OCI-LY7 (cell line): Measurements from ENCODE around the gene TASL. TPM values are rescaled to one million over a fixed set of nuclear protein-coding genes. Genes with fewer than 3 reads are reported as not detected.

Experiments used
- BruUV-seq: library from RNA; stranded (reverse); fragments of 400-500 nt; replicated peaks from 2 replicates; lab custom pipeline; 2021; lab: Mats Ljungman, UMichigan
- CTCF ChIA-PET: fragments of 300-600 bp; sonication (Branson Sonifier 250); formaldehyde crosslinking; loops from one replicate; lab custom pipeline; 2022; ENCODE audit warnings: antibody characterized with exemption; ENCODE audit not compliant: unreplicated experiment; lab: Charles Lee
- POLR2A ChIA-PET: fragments of 300-600 bp; sonication (Branson Sonifier 250); formaldehyde crosslinking; loops from one replicate; lab custom pipeline; 2022; ENCODE audit warnings: antibody characterized with exemption; lab: Charles Lee
- DNase-seq: peaks from one replicate; pipeline ENCODE4 v3.0.0-alpha.2; 2015; ENCODE audit warnings: low spot score
- H2AFZ ChIP-seq: fragments of 200-600 bp; sonication (generic), shearing (Covaris generic); 2 replicates; pipeline ENCODE4 v1.6.1; 2014; ENCODE audit warnings: mild to moderate bottlenecking, antibody characterized with exemption, low read length, moderate library complexity
- H3K27ac ChIP-seq: fragments of 200-600 bp; sonication (generic); 2 replicates; pipeline ENCODE4 v1.5.1; 2014; ENCODE audit warnings: mixed run types, low read depth, mild to moderate bottlenecking, moderate library complexity, low read length, inconsistent platforms; ENCODE audit not compliant: poor library complexity, severe bottlenecking
- H3K36me3 ChIP-seq: fragments of 200-600 bp; sonication (generic); 2 replicates; pipeline ENCODE4 v1.6.1; 2014; ENCODE audit warnings: mild to moderate bottlenecking, antibody characterized with exemption, low read length, moderate library complexity, mixed read lengths; ENCODE audit not compliant: insufficient read depth
- H3K4me1 ChIP-seq: fragments of 200-600 bp; sonication (generic); 2 replicates; pipeline ENCODE4 v1.5.1; 2014; ENCODE audit warnings: mild to moderate bottlenecking, low read length; ENCODE audit not compliant: insufficient read depth, poor library complexity, severe bottlenecking
- H3K4me2 ChIP-seq: fragments of 200-600 bp; sonication (generic); 2 replicates; pipeline ENCODE4 v1.6.1; 2014; ENCODE audit warnings: mild to moderate bottlenecking, low read length
- H3K4me3 ChIP-seq: fragments of 200-600 bp; sonication (generic); 2 replicates; pipeline ENCODE4 v1.5.1; 2014; ENCODE audit warnings: mild to moderate bottlenecking, low read depth, low read length; ENCODE audit not compliant: poor library complexity, severe bottlenecking
- H3K79me2 ChIP-seq: fragments of 200-600 bp; sonication (generic); 2 replicates; pipeline ENCODE4 v1.6.1; 2016; ENCODE audit warnings: low read depth, mild to moderate bottlenecking, low read length, moderate library complexity, mixed read lengths; ENCODE audit not compliant: insufficient read depth
- H3K9me2 ChIP-seq: fragments of 200-600 bp; sonication (generic); 2 replicates; pipeline ENCODE4 v1.6.1; 2016; ENCODE audit warnings: mild to moderate bottlenecking, low read length, mixed read lengths; ENCODE audit not compliant: insufficient read depth
- H3K9me3 ChIP-seq: fragments of 200-600 bp; sonication (generic); 2 replicates; pipeline ENCODE4 v1.6.1; 2014; ENCODE audit warnings: mild to moderate bottlenecking, mixed run types, low read length, mixed read lengths
- H4K20me1 ChIP-seq: fragments of 200-600 bp; sonication (generic); 2 replicates; pipeline ENCODE4 v1.6.1; 2014; ENCODE audit warnings: mild to moderate bottlenecking, antibody characterized with exemption, low read length, moderate library complexity, mixed read lengths; ENCODE audit not compliant: insufficient read depth
- EZH2phosphoT487 ChIP-seq: fragments of 200-600 bp; sonication (generic); IDR thresholded peaks from 2 replicates; pipeline ENCODE4 v1.6.1; 2018; ENCODE audit warnings: low read depth, borderline replicate concordance, mild to moderate bottlenecking, mixed run types, antibody characterized with exemption, low read length, moderate library complexity, mixed read lengths
- intact Hi-C: fragments of 100-400 bp; cut with micrococcal nuclease; formaldehyde crosslinking; loops from one replicate; pipeline ENCODE4 v1.10.0; 2022; ENCODE audit not compliant: unreplicated experiment
- total RNA-seq, 2 experiments: library from RNA; depleted of rRNA in 1 of 2; stranded (reverse); fragments of >200 nt in 1 of 2; shearing (Covaris generic) in 1 of 2; gene quantifications; 2 replicates each; pipeline ENCODE4 v1.2.3, GENCODE V29; 2014 to 2022
- TF ChIP-seq, protein P1 (sequence below): fragments of 200-600 bp; sonication (generic); conservative IDR thresholded peaks from 2 replicates; pipeline ENCODE4 v1.5.1; 2014; ENCODE audit warnings: mild to moderate bottlenecking, antibody characterized with exemption, low read length, moderate library complexity, mixed read lengths

The TASL gene
- total RNA-seq, 2 experiments from 2014 or later, result 0.13 TPM; not detected in 1

DNA sequence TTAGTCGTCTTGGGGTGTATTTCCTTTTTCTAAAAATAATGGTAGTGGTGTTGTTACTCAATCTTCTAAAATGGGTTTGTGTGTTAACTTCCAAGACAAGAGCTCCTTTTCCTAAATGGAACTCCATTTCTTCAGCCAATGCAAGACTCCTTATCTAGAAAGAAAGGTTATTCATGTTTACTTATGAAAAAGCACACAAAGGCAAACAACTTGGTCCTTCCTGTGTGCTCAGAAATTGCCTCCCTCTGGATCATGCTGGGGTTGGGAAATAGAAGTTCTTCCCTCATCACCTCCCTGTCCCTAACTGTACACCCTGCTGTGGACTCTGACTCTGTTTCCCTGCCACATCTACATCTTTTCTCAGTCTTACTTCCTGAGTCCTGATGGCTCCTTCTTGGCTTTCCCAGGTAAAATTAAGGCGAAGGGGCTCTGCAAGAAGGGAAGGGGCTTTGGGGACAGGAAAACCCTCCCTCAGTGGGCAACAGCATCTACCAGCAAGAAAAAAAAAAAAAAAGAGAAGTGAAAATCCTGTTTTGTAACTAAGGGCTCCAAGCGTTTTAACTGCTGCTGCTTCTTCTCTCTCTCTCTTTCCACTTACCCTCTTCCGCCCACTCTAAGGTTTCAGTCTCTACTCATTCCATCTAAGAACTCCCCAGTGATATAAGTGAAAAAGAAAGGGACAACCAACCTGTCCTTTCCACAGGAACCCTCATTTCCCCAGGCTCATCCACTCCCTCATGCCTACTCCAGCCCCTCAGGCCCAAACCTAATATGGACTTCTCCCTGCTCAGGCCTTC, 19.8 kb upstream of the TASL start:
- H2AFZ ChIP-seq, result no peak overlapping the region
- BruUV-seq, result no TSS peak

DNA sequence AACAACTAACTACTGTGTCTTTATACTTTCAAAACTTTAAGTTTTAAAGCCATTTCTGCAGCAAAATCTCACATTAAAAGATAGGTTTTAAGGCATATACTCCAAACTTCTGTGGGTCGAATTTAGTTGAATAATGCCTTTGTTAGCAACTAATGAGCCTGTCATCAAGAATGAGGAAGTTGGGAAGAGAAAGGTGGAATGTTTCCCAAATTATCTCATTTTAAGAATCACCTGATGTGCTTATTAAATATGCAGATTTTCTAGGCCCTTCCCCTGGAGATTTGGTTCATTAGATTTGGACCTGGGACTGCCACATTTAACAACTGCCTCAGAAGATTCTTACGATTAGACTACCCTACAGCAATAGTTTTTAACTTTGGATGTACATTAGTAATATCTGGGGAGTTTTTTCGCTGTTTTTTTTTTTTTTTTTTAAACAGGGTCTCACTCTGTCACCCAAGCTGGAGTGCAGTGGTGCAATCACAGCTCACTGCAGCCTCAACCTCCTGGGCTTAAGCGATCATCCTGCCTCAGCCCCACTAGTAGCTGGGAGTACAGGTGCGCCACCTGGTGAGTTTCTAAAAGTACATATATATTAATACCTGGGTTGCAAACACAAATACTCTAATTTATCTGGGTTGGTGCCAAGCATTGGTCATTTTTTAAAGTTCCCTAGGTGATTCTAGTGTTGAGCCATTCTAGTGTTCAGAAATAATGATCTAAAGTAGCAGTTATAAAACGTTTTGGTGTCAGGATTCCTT, 16.1 kb upstream of the TASL start:
- 0 out of 2 replicates have a peak overlapping the region, but pooled peaks have one; percentile 8 for H3K4me2 ChIP-seq
- POLR2A ChIA-PET, result interaction anchor here (1.2 kb wide), 1 partner anchor 20 kb away, joined by 3 read pairs; no protein-coding TSS in a partner anchor

More for the DNA sequence above, 19.8 kb upstream of the TASL start:
- CTCF ChIA-PET, result no interaction called here
- H3K4me1 ChIP-seq, result peaks cover 25% of the 10 kb centered on the region
- DNase-seq, result peak; percentile 56
- H3K4me2 ChIP-seq, result peak overlapping the region; percentile 48
- POLR2A ChIA-PET, result no interaction called here
- no peak overlapping the region for H3K4me3 ChIP-seq
- TF ChIP-seq, protein P1, sequence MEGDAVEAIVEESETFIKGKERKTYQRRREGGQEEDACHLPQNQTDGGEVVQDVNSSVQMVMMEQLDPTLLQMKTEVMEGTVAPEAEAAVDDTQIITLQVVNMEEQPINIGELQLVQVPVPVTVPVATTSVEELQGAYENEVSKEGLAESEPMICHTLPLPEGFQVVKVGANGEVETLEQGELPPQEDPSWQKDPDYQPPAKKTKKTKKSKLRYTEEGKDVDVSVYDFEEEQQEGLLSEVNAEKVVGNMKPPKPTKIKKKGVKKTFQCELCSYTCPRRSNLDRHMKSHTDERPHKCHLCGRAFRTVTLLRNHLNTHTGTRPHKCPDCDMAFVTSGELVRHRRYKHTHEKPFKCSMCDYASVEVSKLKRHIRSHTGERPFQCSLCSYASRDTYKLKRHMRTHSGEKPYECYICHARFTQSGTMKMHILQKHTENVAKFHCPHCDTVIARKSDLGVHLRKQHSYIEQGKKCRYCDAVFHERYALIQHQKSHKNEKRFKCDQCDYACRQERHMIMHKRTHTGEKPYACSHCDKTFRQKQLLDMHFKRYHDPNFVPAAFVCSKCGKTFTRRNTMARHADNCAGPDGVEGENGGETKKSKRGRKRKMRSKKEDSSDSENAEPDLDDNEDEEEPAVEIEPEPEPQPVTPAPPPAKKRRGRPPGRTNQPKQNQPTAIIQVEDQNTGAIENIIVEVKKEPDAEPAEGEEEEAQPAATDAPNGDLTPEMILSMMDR, result no peak
- TF ChIP-seq EZH2phosphoT487, result no peak
- H3K9me3 ChIP-seq, result no peaks in the 10 kb centered on the region
- H4K20me1 ChIP-seq, result no peaks in the 10 kb centered on the region
- H3K79me2 ChIP-seq, result no peaks in the 10 kb centered on the region
- intact Hi-C loops, result loop anchor here (2.0 kb wide), 1 partner anchor 21 kb away; the partner anchor contains the start of gene TASL
- H3K9me2 ChIP-seq, result no peaks in the 10 kb centered on the region
- H3K36me3 ChIP-seq, result no peaks in the 10 kb centered on the region
- H3K27ac ChIP-seq, result no peak overlapping the region

More for the DNA sequence above, 16.1 kb upstream of the TASL start:
- no peak overlapping the region for H3K27ac ChIP-seq
- CTCF ChIA-PET, result no interaction called here
- H2AFZ ChIP-seq, result no peak overlapping the region
- no peak overlapping the region for H3K4me3 ChIP-seq
- H3K9me2 ChIP-seq, result no peaks in the 10 kb centered on the region
- H3K4me1 ChIP-seq, result peaks cover 28% of the 10 kb centered on the region
- H3K9me3 ChIP-seq, result no peaks in the 10 kb centered on the region
- no peak for TF ChIP-seq EZH2phosphoT487
- TF ChIP-seq, protein P1, result peak; percentile 69
- DNase-seq, result peak; percentile 52
- intact Hi-C loops, result loop anchor here (1.0 kb wide), 1 partner anchor 23 kb away; no protein-coding TSS in a partner anchor
- no peaks in the 10 kb centered on the region for H4K20me1 ChIP-seq
- H3K36me3 ChIP-seq, result no peaks in the 10 kb centered on the region
- H3K79me2 ChIP-seq, result no peaks in the 10 kb centered on the region
- no TSS peak for BruUV-seq
